ENCODE measurements around the gene TSGA10IP. TPM values are rescaled to one million over a fixed set of nuclear protein-coding genes. Genes with fewer than 3 reads are reported as not detected.

Gene TSGA10IP
- total RNA-seq, 1 experiment from 2014 or later: not detected

DNA sequence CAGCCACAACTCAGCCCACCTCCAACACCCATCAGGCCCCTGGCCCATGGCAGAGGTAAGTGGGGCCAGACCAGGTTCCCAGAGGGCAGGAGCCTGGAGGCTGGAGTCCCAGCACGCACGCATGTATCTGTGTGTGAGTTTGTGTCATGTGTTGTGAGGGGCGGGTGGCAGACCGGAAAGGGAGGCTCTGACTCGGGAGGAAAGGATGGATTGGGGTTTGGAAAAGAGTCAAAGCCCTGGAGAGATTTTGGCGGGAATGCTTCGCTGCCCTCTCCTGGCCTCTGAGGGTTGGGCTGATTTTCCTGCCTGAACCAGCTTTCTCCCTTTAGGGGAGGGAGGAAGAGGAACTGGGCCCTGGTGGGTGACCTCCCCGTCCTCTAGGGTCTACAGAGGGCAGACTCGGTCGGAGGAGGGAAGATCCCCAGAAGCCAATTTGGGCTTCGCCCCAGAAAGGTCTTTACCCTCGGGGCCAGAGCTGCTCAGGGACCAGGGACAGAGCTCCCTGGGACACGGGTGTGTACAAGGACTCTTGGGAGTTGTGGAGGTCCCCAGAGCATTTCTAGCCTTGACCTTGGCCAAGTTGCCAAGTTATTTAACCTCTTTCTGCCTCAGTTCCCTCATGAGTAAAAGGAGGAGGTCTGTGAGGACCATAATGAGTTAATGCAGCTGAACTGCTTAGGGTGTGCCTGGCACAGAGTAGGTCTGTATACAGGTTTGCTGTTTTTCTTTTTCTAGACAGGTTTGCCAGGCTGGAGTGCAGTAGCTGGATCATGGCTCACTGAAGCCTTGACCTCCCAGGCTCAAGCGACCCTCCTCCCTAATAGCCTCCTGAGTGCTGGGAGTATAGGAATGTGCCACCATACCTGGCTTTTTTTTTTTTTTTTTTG is 33.4 kb upstream of the TSGA10IP start:
- no peak for DNase-seq (ENCODE audit: low read depth, low spot score)
- no peaks in the 10 kb centered on the region for H3K27me3 ChIP-seq (ENCODE audit: control insufficient read depth, insufficient read depth, low read length)
- ChIA-PET CTCF (interaction anchor here (0.5 to 1.2 kb wide), 5 partner anchors 9 to 582 kb away, joined by 3 to 8 read pairs (median 3); partner anchors contain the start of genes CCDC85B and FIBP), POLR2A (interaction anchor here (0.5 to 2.4 kb wide), 9 partner anchors 9 to 404 kb away, joined by 3 to 37 read pairs (median 4); partner anchors contain the start of gene FOSL1)
- H3K27ac ChIP-seq (ENCODE audit: low read length): peak overlapping the region; percentile 99
- intact Hi-C loops (cut with micrococcal nuclease; ENCODE audit: unreplicated experiment): no loop called here
- no peaks in the 10 kb centered on the region for H3K9me3 ChIP-seq (ENCODE audit: control insufficient read depth, insufficient read depth, low read depth, low read length)
- TSS peak; percentile 53 for BruUV-seq (replicated peaks)
- no peaks in the 10 kb centered on the region for H3K36me3 ChIP-seq (ENCODE audit: control insufficient read depth, insufficient read depth, low read length)
- TF ChIP-seq SIN3A (IDR thresholded peaks at IDR 0.05; ENCODE audit: borderline replicate concordance, insufficient read depth, low read depth, low read length) (0 out of 2 replicates have a peak, but pooled peaks have one; percentile 30), TCF7L2 (IDR thresholded peaks at IDR 0.05; ENCODE audit: low read depth, low read length) (no peak), POLR2AphosphoS5 (IDR thresholded peaks at IDR 0.05; ENCODE audit: low read depth, low read length) (peak; percentile 69)
- TF ChIP-seq, protein P1, sequence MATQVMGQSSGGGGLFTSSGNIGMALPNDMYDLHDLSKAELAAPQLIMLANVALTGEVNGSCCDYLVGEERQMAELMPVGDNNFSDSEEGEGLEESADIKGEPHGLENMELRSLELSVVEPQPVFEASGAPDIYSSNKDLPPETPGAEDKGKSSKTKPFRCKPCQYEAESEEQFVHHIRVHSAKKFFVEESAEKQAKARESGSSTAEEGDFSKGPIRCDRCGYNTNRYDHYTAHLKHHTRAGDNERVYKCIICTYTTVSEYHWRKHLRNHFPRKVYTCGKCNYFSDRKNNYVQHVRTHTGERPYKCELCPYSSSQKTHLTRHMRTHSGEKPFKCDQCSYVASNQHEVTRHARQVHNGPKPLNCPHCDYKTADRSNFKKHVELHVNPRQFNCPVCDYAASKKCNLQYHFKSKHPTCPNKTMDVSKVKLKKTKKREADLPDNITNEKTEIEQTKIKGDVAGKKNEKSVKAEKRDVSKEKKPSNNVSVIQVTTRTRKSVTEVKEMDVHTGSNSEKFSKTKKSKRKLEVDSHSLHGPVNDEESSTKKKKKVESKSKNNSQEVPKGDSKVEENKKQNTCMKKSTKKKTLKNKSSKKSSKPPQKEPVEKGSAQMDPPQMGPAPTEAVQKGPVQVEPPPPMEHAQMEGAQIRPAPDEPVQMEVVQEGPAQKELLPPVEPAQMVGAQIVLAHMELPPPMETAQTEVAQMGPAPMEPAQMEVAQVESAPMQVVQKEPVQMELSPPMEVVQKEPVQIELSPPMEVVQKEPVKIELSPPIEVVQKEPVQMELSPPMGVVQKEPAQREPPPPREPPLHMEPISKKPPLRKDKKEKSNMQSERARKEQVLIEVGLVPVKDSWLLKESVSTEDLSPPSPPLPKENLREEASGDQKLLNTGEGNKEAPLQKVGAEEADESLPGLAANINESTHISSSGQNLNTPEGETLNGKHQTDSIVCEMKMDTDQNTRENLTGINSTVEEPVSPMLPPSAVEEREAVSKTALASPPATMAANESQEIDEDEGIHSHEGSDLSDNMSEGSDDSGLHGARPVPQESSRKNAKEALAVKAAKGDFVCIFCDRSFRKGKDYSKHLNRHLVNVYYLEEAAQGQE (IDR thresholded peaks at IDR 0.05; ENCODE audit: insufficient read depth in 1 of 2, low read depth in 2 of 2, low read length in 1 of 2): no peak; a peak in 1 of 4 replicates
- TF ChIP-seq, protein P2, sequence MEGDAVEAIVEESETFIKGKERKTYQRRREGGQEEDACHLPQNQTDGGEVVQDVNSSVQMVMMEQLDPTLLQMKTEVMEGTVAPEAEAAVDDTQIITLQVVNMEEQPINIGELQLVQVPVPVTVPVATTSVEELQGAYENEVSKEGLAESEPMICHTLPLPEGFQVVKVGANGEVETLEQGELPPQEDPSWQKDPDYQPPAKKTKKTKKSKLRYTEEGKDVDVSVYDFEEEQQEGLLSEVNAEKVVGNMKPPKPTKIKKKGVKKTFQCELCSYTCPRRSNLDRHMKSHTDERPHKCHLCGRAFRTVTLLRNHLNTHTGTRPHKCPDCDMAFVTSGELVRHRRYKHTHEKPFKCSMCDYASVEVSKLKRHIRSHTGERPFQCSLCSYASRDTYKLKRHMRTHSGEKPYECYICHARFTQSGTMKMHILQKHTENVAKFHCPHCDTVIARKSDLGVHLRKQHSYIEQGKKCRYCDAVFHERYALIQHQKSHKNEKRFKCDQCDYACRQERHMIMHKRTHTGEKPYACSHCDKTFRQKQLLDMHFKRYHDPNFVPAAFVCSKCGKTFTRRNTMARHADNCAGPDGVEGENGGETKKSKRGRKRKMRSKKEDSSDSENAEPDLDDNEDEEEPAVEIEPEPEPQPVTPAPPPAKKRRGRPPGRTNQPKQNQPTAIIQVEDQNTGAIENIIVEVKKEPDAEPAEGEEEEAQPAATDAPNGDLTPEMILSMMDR (IDR thresholded peaks at IDR 0.05): no peak
- in situ Hi-C loops (cut with HindIII; ENCODE audit: low pct_unique_long_range_greater_than_20kb, low sequenced_read_pairs): no loop called here
- H3K4me1 ChIP-seq (ENCODE audit: control insufficient read depth, insufficient read depth, low read length): peaks cover 90% of the 10 kb centered on the region
- ATAC-seq: peak; percentile 24
- H3K4me3 ChIP-seq (ENCODE audit: low read depth in 2 of 2, low read length in 2 of 2): no peak overlapping the region

DNA sequence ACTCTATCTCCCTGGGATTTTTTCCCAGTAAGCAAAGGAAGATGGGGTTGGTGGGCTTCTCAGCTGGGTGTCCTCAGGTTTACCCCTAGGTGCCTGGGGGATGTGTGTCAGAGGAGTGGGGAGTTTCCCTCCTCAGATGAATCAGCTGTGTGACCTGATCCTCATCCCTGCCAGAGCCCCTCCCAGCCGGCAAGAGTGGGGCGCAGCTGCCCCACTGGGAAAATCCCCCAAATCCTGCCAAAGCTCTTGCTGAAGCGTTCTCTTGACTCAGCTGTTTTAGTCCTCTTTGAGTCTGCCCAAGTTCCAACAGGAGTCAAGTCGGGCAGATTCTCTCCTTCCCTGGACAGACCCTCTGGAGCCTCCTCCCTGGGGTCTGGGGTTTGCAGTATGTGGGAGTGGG is 32.4 kb upstream of the TSGA10IP start:
- Histone ChIP-seq H3K27ac (ENCODE audit: low read length) (peak overlapping the region; percentile 99), H3K36me3 (ENCODE audit: control insufficient read depth, insufficient read depth, low read length) (no peaks in the 10 kb centered on the region), H3K9me3 (ENCODE audit: control insufficient read depth, insufficient read depth, low read depth, low read length) (no peaks in the 10 kb centered on the region), H3K4me3 (ENCODE audit: low read depth in 2 of 2, low read length in 2 of 2) (no peak overlapping the region), H3K27me3 (ENCODE audit: control insufficient read depth, insufficient read depth, low read length) (no peaks in the 10 kb centered on the region), H3K4me1 (ENCODE audit: control insufficient read depth, insufficient read depth, low read length) (peaks cover 91% of the 10 kb centered on the region)
- no peak; the same call in 1 of the 2 replicates for ATAC-seq
- no peak for DNase-seq (ENCODE audit: low read depth, low spot score)
- in situ Hi-C loops (cut with HindIII; ENCODE audit: low pct_unique_long_range_greater_than_20kb, low sequenced_read_pairs) (no loop called here), intact Hi-C loops (cut with micrococcal nuclease; ENCODE audit: unreplicated experiment) (no loop called here)
- TF ChIP-seq TCF7L2 (IDR thresholded peaks at IDR 0.05; ENCODE audit: low read depth, low read length): no peak
- TF ChIP-seq, protein P1 (IDR thresholded peaks at IDR 0.05; ENCODE audit: insufficient read depth in 1 of 2, low read depth in 2 of 2, low read length in 1 of 2): no peak
- no peak for TF ChIP-seq SIN3A (IDR thresholded peaks at IDR 0.05; ENCODE audit: borderline replicate concordance, insufficient read depth, low read depth, low read length)
- TF ChIP-seq, protein P2 (IDR thresholded peaks at IDR 0.05): no peak
- CTCF ChIA-PET: interaction anchor here (0.5 to 0.9 kb wide), 2 partner anchors 22 to 582 kb away, joined by 3 read pairs; partner anchors contain the start of gene CCDC85B
- BruUV-seq (replicated peaks): no TSS peak
- POLR2A ChIA-PET: interaction anchor here (1.4 to 2.4 kb wide), 3 partner anchors 11 to 19 kb away, joined by 4 to 37 read pairs (median 23); no protein-coding TSS in a partner anchor
